K562 (cell line): ENCODE results near the gene OR2T34. TPM values are rescaled to one million over a fixed set of nuclear protein-coding genes. Genes with fewer than 3 reads are reported as not detected.
A peak's percentile ranks its signal among the peaks of the same experiment; 100 is the strongest.

Source experiments
- ATAC-seq: fragments of 200-7000 bp; cut with Tn5 transposase; 3 replicates; pipeline ENCODE4 v1.9.1; 2020; ENCODE audit warnings: moderate library complexity
- BruUV-seq: library from RNA; stranded (reverse); fragments of 400-500 nt; replicated peaks from 2 replicates; lab custom pipeline; 2021; lab: Mats Ljungman, UMichigan
- CTCF ChIA-PET: fragments of 300-600 bp; formaldehyde crosslinking; extraction: SDS; loops from one replicate; lab custom pipeline; 2021; ENCODE audit warnings: low intra/inter-chr PET ratio; lab: Yijun Ruan, JAX
- POLR2A ChIA-PET: fragments of 300-600, 350-650 bp; sonication (Branson Sonifier 250); formaldehyde crosslinking; extraction: SDS; loops from one replicate; lab custom pipeline; 2021; ENCODE audit warnings: antibody characterized with exemption, inconsistent platforms; lab: Yijun Ruan, JAX
- DNase-seq, 4 experiments: peaks; one replicate each; pipeline versions ENCODE4 v3.0.0 to v3.0.0-alpha.2; 2011 to 2018; ENCODE audit warnings: low spot score in 3 of 4, mixed read lengths in 3 of 4; ENCODE audit errors: extremely low read depth in 1 of 4
- FAIRE-seq: peaks from 2 replicates; lab custom pipeline; 2011; peaks lifted over from hg19 to GRCh38; lab: Jason Lieb, UNC
- H2AFZ ChIP-seq: 2 replicates; pipeline ENCODE4 v1.6.0; 2011; ENCODE audit warnings: low read depth, low read length, control low read depth, inconsistent platforms
- H3K27ac ChIP-seq: fragments of 200-600 bp; 3 replicates; pipeline ENCODE4 v1.8.0; 2011; ENCODE audit warnings: low read depth, mild to moderate bottlenecking, control low read depth, inconsistent platforms, low read length, moderate library complexity, mixed read lengths; ENCODE audit errors: extremely low read depth
- H3K27me3 ChIP-seq, 2 experiments: fragments of 300-600 bp in 1 of 2; 2 replicates in 1 of 2; 3 replicates in 1 of 2; pipeline versions ENCODE4 v1.6.0 to v1.8.0; 2011; ENCODE audit warnings: inconsistent platforms in 2 of 2, low read length in 2 of 2, mild to moderate bottlenecking in 1 of 2, mixed read lengths in 1 of 2, moderate library complexity in 1 of 2; ENCODE audit not compliant: control insufficient read depth in 2 of 2, insufficient read depth in 2 of 2
- H3K36me3 ChIP-seq: fragments of 300-600 bp; 3 replicates; pipeline ENCODE4 v1.8.0; 2011; ENCODE audit warnings: mild to moderate bottlenecking, low read length, inconsistent platforms; ENCODE audit not compliant: control insufficient read depth, insufficient read depth
- H3K4me1 ChIP-seq, 2 experiments: fragments of 200-600 bp in 1 of 2; replicated peaks in 1 of 2; 2 replicates in 1 of 2; 3 replicates in 1 of 2; pipeline versions ENCODE4 v1.5.1 to v1.8.0; 2011; ENCODE audit warnings: inconsistent platforms in 2 of 2, low read length in 2 of 2, mild to moderate bottlenecking in 1 of 2, mixed read lengths in 1 of 2, moderate library complexity in 1 of 2; ENCODE audit not compliant: control insufficient read depth in 2 of 2, insufficient read depth in 2 of 2
- H3K4me2 ChIP-seq: 2 replicates; pipeline ENCODE4 v1.6.1; 2011; ENCODE audit warnings: low read length, control low read depth, inconsistent platforms, mixed read lengths; ENCODE audit not compliant: insufficient read depth
- H3K4me3 ChIP-seq: fragments of 200-600 bp; sonication (generic), shearing (Covaris generic); 2 replicates; pipeline ENCODE4 v1.5.1; 2016; ENCODE audit warnings: control low read depth, inconsistent platforms
- H3K79me2 ChIP-seq: fragments of 200-600 bp; 3 replicates; pipeline ENCODE4 v1.8.0; 2011; ENCODE audit warnings: low read length, inconsistent platforms; ENCODE audit not compliant: control insufficient read depth, insufficient read depth
- H3K9ac ChIP-seq, 2 experiments: 2 replicates each; pipeline versions ENCODE4 v1.6.0 to v1.6.1; 2011; ENCODE audit warnings: low read depth in 2 of 2, low read length in 2 of 2, control low read depth in 1 of 2, inconsistent platforms in 1 of 2, mild to moderate bottlenecking in 1 of 2, mixed read lengths in 1 of 2; ENCODE audit not compliant: insufficient read depth in 1 of 2
- H3K9me1 ChIP-seq: one replicate; pipeline ENCODE4 v1.6.0; 2011; ENCODE audit warnings: inconsistent platforms, mild to moderate bottlenecking, low read length, moderate library complexity; ENCODE audit not compliant: control insufficient read depth, insufficient read depth
- H3K9me3 ChIP-seq: replicated peaks from 2 replicates; pipeline ENCODE4 v1.5.1; 2011; ENCODE audit warnings: low read depth, low read length, inconsistent platforms; ENCODE audit not compliant: control insufficient read depth, insufficient read depth
- H4K20me1 ChIP-seq: replicated peaks from 2 replicates; pipeline ENCODE4 v1.6.1; 2011; ENCODE audit warnings: low read length, inconsistent platforms, mixed read lengths; ENCODE audit not compliant: control insufficient read depth, insufficient read depth
- CREB1 ChIP-seq, 2 experiments: sonication (generic) in 1 of 2; formaldehyde crosslinking in 1 of 2; IDR thresholded peaks; 2 replicates each; pipeline versions ENCODE4 v1.6.1 to v1.8.0; 2012 to 2022; ENCODE audit warnings: inconsistent platforms in 1 of 2, mild to moderate bottlenecking in 1 of 2, missing genetic modification reagents in 1 of 2, moderate library complexity in 1 of 2
- DIDO1 ChIP-seq: fragments of 450-650 bp; IDR thresholded peaks from 2 replicates; pipeline ENCODE4 v1.6.1; 2016; ENCODE audit warnings: low read depth, missing biosample characterization, missing genetic modification characterization
- FOXA3 ChIP-seq, 2 experiments: fragments of 450-650 bp in 1 of 2; sonication (generic) in 1 of 2; formaldehyde crosslinking; IDR thresholded peaks in 1 of 2; conservative IDR thresholded peaks in 1 of 2; 2 replicates each; pipeline versions ENCODE4 v1.4.0 to v1.8.0; 2020 to 2022; ENCODE audit warnings: mild to moderate bottlenecking in 2 of 2, missing genetic modification reagents in 1 of 2
- HNRNPLL ChIP-seq: fragments of 200-400 bp; formaldehyde crosslinking; IDR thresholded peaks from 2 replicates; pipeline ENCODE4 v1.6.1; 2017; ENCODE audit warnings: low read length, low read depth, mild to moderate bottlenecking; ENCODE audit not compliant: poor library complexity, severe bottlenecking
- KAT8 ChIP-seq: fragments of 450-650 bp; IDR thresholded peaks from 2 replicates; pipeline ENCODE4 v1.6.1; 2016; ENCODE audit warnings: low read depth, mild to moderate bottlenecking
- RBM14 ChIP-seq: fragments of 200-400 bp; formaldehyde crosslinking; IDR thresholded peaks from 2 replicates; pipeline ENCODE4 v1.6.1; 2018; ENCODE audit warnings: low read depth, mild to moderate bottlenecking, low read length, moderate library complexity, borderline replicate concordance; ENCODE audit not compliant: insufficient read depth
- SIN3B ChIP-seq: fragments of 450-650 bp; IDR thresholded peaks from 2 replicates; pipeline ENCODE4 v1.6.1; 2017; ENCODE audit warnings: low read depth, mild to moderate bottlenecking, moderate library complexity
- SIX5 ChIP-seq, 2 experiments: IDR thresholded peaks; 2 replicates each; pipeline ENCODE4 v1.6.1; 2011; ENCODE audit warnings: low read length in 2 of 2, borderline replicate concordance in 1 of 2, low read depth in 1 of 2, mild to moderate bottlenecking in 1 of 2, moderate library complexity in 1 of 2; ENCODE audit not compliant: insufficient read depth in 1 of 2
- ZNF3 ChIP-seq: fragments of 250-450 bp; sonication (Bioruptor Pico); IDR thresholded peaks from 2 replicates; pipeline ENCODE4 v1.5.0; 2021; ENCODE audit warnings: mild to moderate bottlenecking, moderate library complexity
- WGBS: fragments of 100-300 bp; shearing (Covaris generic); methylation state at CpG from one replicate; pipeline ENCODE4 v1.1.6; 2016; ENCODE audit warnings: low coverage, mixed read lengths; ENCODE audit not compliant: insufficient coverage; ENCODE audit errors: missing lambda C conversion rate; 5-methylcytosine and 5-hydroxymethylcytosine counted together
- in situ Hi-C: fragments of 300-500 bp; cut with MboI; formaldehyde crosslinking; loops from 4 replicates; pipeline ENCODE4 v1.15.0; 2018; ENCODE audit warnings: inconsistent platforms, mixed read lengths
- intact Hi-C: fragments of 100-400 bp; cut with micrococcal nuclease; formaldehyde crosslinking; loops from 2 replicates; pipeline ENCODE4 v1.14.2; 2022
- polyA plus RNA-seq, 8 experiments: library from polyadenylated mRNA; depleted of rRNA in 4 of 8; stranded (reverse) in 5 of 8; unstranded in 3 of 8; fragments of >200 nt; fragmentation: Nextera tagmentation in 2 of 8; fragmentation: Illumina TruSeq in 1 of 8; extraction: Ambion mirVana in 2 of 8; extraction: Trizol in 1 of 8; gene quantifications; 2 replicates each; pipeline versions ENCODE4 v1.2.1 to v1.2.3, GENCODE V29; 2011 to 2014; ENCODE audit warnings: inconsistent platforms in 1 of 8, missing spikeins in 1 of 8
- total RNA-seq, 7 experiments: library from RNA; depleted of rRNA in 6 of 7; stranded (reverse); fragments of >200 nt in 6 of 7; fragmentation: Illumina TruSeq in 2 of 7; extraction: Trizol in 2 of 7; gene quantifications; 2 replicates each; pipeline versions ENCODE4 v1.2.1 to v1.2.3, GENCODE V29; 2011 to 2021; ENCODE audit warnings: low replicate concordance in 1 of 7
- TF ChIP-seq, protein P1 (sequence below): fragments of 250-450 bp; sonication (Bioruptor Pico); IDR thresholded peaks from 2 replicates; pipeline ENCODE4 v1.8.0; 2022; ENCODE audit warnings: inconsistent platforms

Gene OR2T34
- total and polyA plus RNA-seq, 9 of the 15 experiments (the other 6 are each of a cell fraction or from before 2014, with no cell fraction given): not detected

DNA sequence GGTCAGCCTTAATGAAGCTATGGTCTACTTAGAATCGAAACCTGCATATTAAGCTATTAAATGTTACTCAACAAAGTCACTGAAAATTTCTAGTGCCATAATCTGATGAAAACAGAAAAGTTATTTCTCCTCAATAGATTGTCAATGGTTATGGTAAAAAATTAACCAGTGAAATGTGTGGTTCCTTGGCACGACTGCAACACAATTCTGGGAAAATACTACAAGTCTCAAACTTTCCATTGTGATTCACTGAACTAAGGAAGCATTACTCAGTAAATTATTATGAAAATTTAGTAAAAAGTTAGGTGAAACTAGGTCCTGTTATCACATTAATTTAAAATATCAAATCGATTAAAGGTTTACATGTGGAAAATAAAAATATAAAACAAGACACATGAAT is 35.7 kb upstream of the OR2T34 start (continued):
- TF ChIP-seq SIN3B (no peak), FOXA3 (CRISPR knock-in tag; conservative IDR thresholded peaks at IDR 0.05 in 1 of 2, IDR thresholded peaks at IDR 0.05 in 1 of 2) (no peak)

- H4K20me1 ChIP-seq: no peaks in the 10 kb centered on the region
- no peaks in the 10 kb centered on the region; a peak in 1 of 5 replicates for H3K4me1 ChIP-seq
- CTCF ChIA-PET: no interaction called here
- 0 out of 2 replicates have a peak overlapping the region, but pooled peaks have one; percentile 45 for H2AFZ ChIP-seq
- H3K4me3 ChIP-seq: no peak overlapping the region
- FAIRE-seq (no peak), DNase-seq (peak in 1 of 4 experiments; percentile 1), ATAC-seq (no peak)
- no peak overlapping the region for H3K9ac ChIP-seq
- H3K4me2 ChIP-seq: no peak overlapping the region
- no peaks in the 10 kb centered on the region for H3K79me2 ChIP-seq
- 7% methylated on average over 2 of the region's 8 CpGs for WGBS
- in situ Hi-C loops (no loop called here), intact Hi-C loops (no loop called here)
- H3K27ac ChIP-seq: no peak overlapping the region
- no TSS peak for BruUV-seq
- TF ChIP-seq HNRNPLL (no peak), RBM14 (no peak), SIX5 (IDR thresholded peaks at IDR 0.05; ENCODE audit: borderline replicate concordance in 1 of 2, insufficient read depth in 1 of 2, low read depth in 1 of 2, low read length in 2 of 2) (no peak), CREB1 (IDR thresholded peaks at IDR 0.05) (no peak), CREB1 (CRISPR knock-in tag; IDR thresholded peaks at IDR 0.05) (no peak), DIDO1 (tag) (no peak), ZNF3 (CRISPR knock-in tag) (no peak), KAT8 (no peak)
- TF ChIP-seq, protein P1, sequence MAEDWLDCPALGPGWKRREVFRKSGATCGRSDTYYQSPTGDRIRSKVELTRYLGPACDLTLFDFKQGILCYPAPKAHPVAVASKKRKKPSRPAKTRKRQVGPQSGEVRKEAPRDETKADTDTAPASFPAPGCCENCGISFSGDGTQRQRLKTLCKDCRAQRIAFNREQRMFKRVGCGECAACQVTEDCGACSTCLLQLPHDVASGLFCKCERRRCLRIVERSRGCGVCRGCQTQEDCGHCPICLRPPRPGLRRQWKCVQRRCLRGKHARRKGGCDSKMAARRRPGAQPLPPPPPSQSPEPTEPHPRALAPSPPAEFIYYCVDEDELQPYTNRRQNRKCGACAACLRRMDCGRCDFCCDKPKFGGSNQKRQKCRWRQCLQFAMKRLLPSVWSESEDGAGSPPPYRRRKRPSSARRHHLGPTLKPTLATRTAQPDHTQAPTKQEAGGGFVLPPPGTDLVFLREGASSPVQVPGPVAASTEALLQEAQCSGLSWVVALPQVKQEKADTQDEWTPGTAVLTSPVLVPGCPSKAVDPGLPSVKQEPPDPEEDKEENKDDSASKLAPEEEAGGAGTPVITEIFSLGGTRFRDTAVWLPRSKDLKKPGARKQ (CRISPR knock-in tag): no peak
- no peaks in the 10 kb centered on the region for H3K9me3 ChIP-seq
- no peaks in the 10 kb centered on the region for H3K36me3 ChIP-seq
- no peaks in the 10 kb centered on the region for H3K9me1 ChIP-seq
- POLR2A ChIA-PET: no interaction called here
- H3K27me3 ChIP-seq: no peaks in the 10 kb centered on the region
Observed at GRCh38 chr1:248599396-248599795, 24.8 kb upstream of the OR2T34 start.
